Cerebellar nuclear complex (tissue), 1 donor: ENCODE data around the gene KLF3.
"Not testable (repeated sequence)": the region's sequence is repeated elsewhere in the genome, so short reads cannot be mapped to it uniquely, and the experiment has no call there.

Experiments used
- DNase-seq, 2 experiments: peaks; one replicate each; lab custom pipeline; 2025; lab: John Stamatoyannopoulos, UW

Gene KLF3

DNA sequence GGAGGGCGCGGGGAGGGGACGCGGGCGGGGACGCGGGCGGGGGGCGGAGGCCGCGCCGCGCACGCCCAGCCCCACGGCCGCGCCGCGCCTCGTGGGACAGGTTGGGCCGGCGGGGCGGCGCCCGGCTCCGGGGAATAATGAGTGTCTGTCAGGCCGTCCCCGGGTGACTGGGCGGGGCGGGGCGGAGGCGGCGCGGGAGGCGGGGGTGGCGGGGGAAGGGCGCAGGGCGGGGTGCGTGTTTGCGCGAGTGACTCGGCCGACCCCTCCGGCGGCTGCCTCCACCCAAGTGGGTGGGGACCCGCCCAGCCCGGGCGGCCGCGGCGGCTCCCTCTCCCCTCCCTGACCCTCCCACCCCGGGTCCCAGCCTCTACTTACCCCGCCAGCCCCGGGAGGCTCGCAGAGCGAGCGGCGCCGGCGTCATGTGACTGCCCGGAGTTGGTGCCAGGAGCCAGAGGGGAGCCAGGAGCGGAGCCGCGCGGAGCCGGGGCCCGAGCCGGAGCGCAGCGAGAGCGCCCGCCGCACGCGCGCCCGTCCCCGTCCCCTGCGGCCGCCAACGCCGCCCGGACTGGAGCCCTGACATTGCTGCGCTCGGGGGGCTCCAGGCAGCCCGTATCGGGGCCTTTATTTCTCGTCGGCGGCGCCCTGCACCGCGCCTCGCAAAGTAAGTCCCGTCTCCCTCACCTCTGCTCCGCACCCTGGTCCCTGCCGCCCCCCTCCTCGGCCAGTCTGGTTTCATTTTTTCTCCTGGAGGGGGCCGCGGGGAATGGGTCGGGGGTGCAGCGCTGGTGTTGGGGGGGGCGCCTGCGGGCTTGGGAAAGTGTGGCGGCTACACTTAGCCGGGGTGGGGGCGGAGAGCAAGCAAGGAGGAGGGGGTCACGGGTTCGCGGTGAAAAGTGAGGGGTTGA is at the start of gene KLF3:
KLF3 (plus strand) TSS at position 399 of the 905 bp plus-strand sequence. CDS start 16,427 bp downstream, outside the sequence.
- DNase-seq = peak in 1 of 2 experiments; percentile 56

GRCh38 chr4:38614231-38614630 is 49.8 kb upstream of the KLF3 start:
- DNase-seq = no peak

- no peak for DNase-seq
Observed at GRCh38 chr4:38615847-38616246, 48.2 kb upstream of the KLF3 start.

- no peak for DNase-seq
Observed at GRCh38 chr4:38618505-38618904, 45.5 kb upstream of the KLF3 start.

DNA sequence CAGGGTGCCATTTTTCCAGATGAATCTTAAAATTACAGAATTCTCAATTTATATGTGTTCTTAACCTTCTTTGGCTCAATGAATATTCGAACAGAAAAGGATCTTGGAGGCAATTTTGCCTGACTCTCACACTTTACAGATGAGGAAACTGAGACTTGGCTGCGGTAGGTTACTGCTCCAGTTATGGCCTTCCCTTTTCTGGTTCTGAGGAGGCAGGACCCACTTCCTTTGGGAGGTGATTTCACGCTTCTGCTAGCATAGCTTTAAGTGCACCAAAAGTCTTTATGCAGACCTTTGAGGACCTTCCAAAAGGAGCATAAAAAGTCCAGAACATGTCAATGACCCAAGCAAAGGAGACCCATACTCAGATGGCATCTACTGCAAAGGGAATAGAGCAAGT is 44.7 kb upstream of the KLF3 start:
- no peak for DNase-seq

DNA sequence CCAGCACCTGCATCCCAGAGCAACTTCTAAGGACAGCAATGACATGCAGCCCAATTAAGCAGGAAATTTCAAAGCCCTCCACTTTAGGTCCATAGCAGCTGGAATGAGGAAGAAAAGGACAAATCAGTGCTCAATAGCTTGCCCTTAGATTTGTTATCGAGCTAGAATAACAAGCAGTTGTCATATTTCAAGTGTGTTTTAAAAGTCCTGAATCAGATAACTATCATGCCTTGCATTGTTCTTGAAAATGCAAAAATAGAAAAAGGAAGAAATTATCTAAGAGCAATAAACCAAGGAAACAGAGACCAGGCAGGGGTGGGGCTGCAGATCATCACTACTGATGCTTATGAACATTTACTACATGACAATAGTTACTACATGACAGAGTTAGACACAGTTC is 43.9 kb upstream of the KLF3 start:
- no peak for DNase-seq

DNA sequence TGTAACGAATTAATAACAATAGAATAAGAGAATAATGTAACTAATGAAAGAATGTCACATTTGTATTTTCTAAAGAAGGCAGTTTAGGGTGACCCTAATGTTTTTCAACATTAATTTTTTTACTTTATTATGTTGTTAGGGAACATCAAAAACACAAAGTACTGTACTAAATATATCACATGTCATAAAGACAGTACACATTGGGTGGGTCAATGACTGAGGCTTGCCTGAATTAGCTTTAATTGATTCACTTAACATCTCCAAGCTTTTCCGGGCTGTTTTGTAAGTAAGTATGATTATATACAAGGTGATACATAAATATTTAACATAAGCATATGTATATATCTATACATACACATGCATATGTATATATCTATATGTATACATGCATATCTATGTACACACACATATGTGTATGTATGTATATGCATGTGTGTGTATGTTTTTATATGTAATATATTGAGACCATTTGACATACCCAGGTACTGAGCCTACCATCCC is 43.4 kb upstream of the KLF3 start:
- no peak for DNase-seq

DNA sequence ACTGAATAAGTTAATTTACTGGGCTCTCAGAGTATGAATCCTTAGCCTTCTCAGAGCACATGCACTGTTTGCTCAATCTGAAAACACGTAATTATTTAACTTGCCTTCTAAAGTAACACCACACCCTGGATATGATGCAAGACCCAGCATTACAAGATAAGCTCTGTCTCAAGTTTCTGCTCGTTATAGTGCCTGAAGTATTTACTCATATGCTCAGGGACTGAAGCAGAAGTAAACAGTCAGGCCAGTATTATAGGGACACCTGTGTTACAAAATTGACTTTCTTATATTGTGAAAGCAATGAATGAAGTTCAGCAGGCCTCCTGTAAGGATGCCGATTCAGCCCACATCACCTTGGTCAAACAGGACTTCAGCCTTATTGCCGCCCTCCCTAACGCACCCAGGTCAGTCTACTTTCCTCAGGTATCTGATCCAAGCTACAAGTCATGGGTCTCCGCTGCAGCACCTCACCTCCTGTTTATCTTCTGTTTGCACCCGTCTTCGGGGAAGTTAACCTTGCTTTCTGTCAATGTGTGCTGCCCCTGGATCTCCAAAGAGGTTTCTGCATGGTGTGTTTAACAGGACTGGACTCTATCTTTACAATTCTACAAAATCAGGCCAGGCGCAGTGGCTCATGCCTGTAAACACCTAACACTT is 42.8 kb upstream of the KLF3 start:
- no peak for DNase-seq

- no peak for DNase-seq
Observed at GRCh38 chr4:38621831-38622230, 42.2 kb upstream of the KLF3 start.

DNA sequence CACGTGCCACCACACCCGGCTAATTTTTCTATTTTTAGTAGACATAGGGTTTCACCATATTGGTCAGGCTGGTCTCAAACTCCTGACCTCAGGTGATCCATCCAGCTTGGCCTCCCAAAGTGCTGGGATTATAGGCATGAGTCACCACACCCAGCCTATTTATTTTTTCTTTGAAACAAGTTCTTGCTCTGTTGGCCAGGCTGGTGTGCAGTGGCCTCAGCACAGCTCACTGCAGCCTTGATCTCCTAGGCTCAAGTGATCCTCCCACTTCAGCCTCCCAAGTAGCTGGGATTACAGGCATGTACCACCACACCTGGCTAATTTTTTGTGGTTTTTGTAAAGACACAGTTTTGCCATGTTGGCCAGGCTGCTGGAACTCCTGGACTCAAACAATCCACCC is 41.7 kb upstream of the KLF3 start:
- DNase-seq = not testable (repeated sequence)

DNA sequence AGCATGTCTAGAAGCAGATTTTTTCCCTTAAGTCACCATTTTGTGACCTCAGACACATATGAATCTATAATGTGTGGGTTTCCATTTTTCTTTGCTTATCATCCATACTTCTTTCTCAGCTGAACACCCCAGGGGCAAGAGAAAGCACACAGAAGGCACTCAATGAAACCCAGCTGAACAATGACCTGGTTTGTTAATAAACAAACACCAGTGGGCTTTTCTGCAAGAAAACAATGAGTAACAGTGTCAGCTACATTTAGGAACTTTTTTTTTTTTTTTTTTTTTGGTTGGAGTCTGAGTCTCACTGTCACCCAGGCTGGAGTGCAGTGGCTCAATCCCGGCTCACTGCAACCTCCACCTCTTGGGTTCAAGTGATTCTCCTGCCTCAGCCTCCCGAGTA is 40.7 kb upstream of the KLF3 start:
- no peak for DNase-seq

- DNase-seq = no peak
Observed at GRCh38 chr4:38624311-38624710, 39.7 kb upstream of the KLF3 start.

DNA sequence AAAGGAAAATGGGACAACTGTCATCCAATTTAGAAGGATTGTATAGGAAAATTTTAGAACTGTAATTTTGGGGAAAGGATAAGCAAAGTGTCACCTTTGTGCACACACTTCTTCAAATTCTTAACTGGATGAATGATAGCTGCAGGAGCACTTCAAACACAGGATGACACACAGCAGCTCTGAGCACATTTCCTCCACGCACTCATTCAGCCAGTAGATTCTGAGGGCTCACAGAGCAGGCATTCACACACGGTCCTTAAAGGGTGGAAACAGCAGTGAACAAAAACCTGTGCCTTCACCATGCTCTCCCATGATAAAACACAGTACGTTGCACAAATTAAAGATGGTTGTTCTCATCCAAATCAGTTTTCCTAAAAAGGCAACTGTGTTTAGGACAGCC is 38.5 kb upstream of the KLF3 start:
- DNase-seq = no peak

DNA sequence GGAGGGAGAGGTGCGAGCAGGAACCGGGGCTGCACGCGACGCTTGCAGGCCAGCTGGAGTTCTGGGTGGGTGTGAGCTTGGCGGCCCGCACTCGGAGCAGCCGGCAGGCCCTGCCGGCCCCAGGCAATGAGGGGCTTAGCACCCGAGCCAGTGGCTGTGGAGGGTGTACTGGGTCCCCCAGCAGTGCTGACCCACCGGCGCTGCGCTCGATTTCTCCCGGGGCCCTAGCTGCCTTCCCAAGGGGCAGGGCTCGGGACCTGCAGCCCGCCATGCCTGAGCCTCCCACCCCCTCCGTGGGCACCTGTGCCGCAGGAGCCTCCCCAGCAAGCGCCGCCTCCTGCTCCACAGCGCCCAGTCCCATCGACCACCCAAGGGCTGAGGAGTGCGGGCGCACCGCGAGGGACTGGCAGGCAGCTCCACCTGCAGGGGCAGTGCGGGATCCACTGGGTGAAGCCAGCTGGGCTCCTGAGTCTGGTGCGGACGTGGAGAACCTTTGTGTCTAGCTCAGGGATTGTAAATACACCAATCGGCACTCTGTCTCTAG is 37.0 kb upstream of the KLF3 start:
- DNase-seq = not testable (repeated sequence)

DNA sequence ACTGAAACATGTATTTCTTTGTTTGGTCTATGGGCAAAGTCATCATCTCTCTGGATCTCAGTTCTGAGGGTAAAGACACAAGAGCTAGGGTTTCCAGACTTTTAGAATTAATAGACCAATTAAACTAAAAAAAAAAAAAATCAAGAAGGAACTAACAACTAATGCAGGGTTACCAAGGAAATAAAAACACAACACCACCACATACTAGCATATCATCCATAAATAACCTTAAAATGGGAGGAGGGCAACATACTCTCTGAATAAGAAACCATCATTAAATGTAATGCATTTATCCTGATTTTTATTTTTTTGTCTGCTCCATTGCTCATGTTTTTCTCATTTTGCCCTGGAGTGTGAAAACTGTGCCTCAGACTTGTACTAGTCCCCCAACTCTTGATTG is 33.5 kb upstream of the KLF3 start:
- no peak for DNase-seq

GRCh38 chr4:38634047-38634759 is 29.8 kb upstream of the KLF3 start:
- no peak for DNase-seq

GRCh38 chr4:38639242-38639641 is 24.8 kb upstream of the KLF3 start:
- no peak for DNase-seq

- DNase-seq = no peak
Observed at GRCh38 chr4:38641811-38642210, 22.2 kb upstream of the KLF3 start.

- no peak for DNase-seq
Observed at GRCh38 chr4:38644201-38644600, 19.8 kb upstream of the KLF3 start.

DNA sequence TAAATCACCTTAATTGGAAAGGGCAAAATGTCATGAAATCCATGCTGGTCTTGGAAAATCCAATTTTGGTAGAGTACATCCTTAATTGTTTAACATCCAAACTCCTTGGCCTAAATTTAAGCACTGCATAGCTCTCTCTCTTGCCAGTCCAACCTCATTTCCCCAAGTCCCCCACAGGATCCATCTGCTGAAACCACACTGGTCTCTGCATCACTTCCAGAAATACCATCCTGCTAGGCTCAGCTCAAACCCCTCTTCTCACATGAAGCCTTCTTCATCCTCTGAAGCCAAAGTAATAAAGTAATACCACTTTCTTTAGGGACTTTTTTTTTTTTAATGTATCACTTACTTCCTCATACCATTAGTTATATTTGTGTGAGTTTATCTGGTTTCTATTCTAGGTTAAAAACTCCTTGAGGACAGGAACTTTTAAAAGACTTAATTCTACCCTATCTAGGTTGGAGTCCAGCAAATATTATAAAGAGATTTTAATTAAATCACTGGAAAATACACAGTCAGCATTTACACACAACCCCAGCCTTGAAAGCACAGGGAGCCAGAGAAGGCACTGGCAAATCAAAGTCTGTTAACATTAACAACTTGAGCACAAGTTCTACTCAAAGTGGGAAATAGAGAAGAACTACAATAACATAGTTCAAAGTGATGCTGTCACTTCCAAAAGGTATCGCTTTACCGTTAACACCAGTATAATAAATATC is 16.7 kb upstream of the KLF3 start:
- no peak for DNase-seq

DNA sequence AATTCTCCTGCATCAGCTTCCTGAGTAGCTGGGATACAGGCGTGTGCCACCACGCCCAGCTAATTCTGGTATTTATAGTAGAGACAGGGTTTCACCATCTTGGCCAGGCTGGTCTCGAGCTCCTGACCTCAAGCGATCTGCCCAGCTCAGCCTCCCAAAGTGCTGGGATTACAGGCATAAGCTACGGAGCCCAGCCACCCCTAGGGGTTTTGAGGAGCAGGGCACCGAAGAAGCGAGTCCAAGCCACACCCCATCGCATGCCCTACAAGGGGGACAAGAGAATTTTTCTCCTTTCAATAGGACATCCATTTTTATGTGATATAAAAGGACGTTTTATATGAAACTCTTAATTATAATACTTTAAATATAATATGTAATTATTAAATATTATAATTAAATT is 13.9 kb upstream of the KLF3 start:
- no peak for DNase-seq

GRCh38 chr4:38654273-38654672 is 9.7 kb upstream of the KLF3 start:
- DNase-seq = no peak
